Naive thymus-derived CD8-positive, alpha-beta T cell (primary cell): ENCODE data around the gene SYNE2. TPM values are rescaled to one million over a fixed set of nuclear protein-coding genes. Genes with fewer than 3 reads are reported as not detected.
A peak's percentile ranks its signal among the peaks of the same experiment; 100 is the strongest.

Experiments
- ATAC-seq, 2 donors: fragments of 150-1000 bp; cut with Tn5 transposase in 1 of 2; sonication (Bioruptor Pico), chemical (Tn5 transposase) in 1 of 2; 1 replicate in 1 of 2; 2 replicates in 1 of 2; pipeline ENCODE4 v1.10.0; 2021; ENCODE audit warnings: mild to moderate bottlenecking in 2 of 2, moderate library complexity in 2 of 2
- POLR2A ChIA-PET: fragments of 350-600 bp; sonication (Branson Sonifier 250); formaldehyde crosslinking; loops from one replicate; lab custom pipeline; 2021; ENCODE audit warnings: antibody characterized with exemption; lab: Charles Lee
- DNase-seq, 10 donors: peaks; one replicate each; pipeline versions ENCODE4 v3.0.0 to v3.0.0-alpha.2; 2020 to 2022
- H3K27ac Mint-ChIP-seq, 10 donors: one replicate each; pipeline ENCODE4 v1.8.0; 2020 to 2022; ENCODE audit warnings: mild to moderate bottlenecking in 10 of 10, mixed read lengths in 10 of 10, moderate library complexity in 4 of 10, inconsistent platforms in 1 of 10
- H3K27me3 Mint-ChIP-seq, 5 donors: one replicate each; pipeline ENCODE4 v1.8.0; 2021 to 2022; ENCODE audit warnings: mixed read lengths in 5 of 5
- H3K36me3 Mint-ChIP-seq, 3 donors: one replicate each; pipeline ENCODE4 v1.8.0; 2020 to 2022; ENCODE audit warnings: mixed read lengths in 3 of 3, mild to moderate bottlenecking in 2 of 3, inconsistent platforms in 1 of 3
- H3K4me1 Mint-ChIP-seq, 4 donors: one replicate each; pipeline ENCODE4 v1.8.0; 2021 to 2022; ENCODE audit warnings: mixed read lengths in 4 of 4
- H3K4me3 Mint-ChIP-seq, 10 donors: one replicate each; pipeline ENCODE4 v1.8.0; 2020 to 2022; ENCODE audit warnings: mild to moderate bottlenecking in 10 of 10, mixed read lengths in 10 of 10, moderate library complexity in 6 of 10, inconsistent platforms in 1 of 10
- H3K9me3 Mint-ChIP-seq, 9 donors: one replicate each; pipeline ENCODE4 v1.8.0; 2020 to 2022; ENCODE audit warnings: mixed read lengths in 9 of 9, mild to moderate bottlenecking in 3 of 9, inconsistent platforms in 1 of 9, moderate library complexity in 1 of 9
- polyA plus RNA-seq, 3 donors: library from polyadenylated mRNA; unstranded; fragments of 300-500 nt; fragmentation: Illumina TruSeq; gene quantifications; one replicate each; pipeline ENCODE4 v1.2.3, GENCODE V29; 2021
- total RNA-seq, 8 experiments: library from RNA in 2 of 8; stranded (reverse) in 2 of 8; gene quantifications; one replicate each; pipeline ENCODE4 v1.2.3 and lab custom pipeline; 2021 to 2026

SYNE2 gene
- total and polyA plus RNA-seq, 5 experiments from 2014 or later: 15.7 to 116 (median 25.9) TPM

DNA sequence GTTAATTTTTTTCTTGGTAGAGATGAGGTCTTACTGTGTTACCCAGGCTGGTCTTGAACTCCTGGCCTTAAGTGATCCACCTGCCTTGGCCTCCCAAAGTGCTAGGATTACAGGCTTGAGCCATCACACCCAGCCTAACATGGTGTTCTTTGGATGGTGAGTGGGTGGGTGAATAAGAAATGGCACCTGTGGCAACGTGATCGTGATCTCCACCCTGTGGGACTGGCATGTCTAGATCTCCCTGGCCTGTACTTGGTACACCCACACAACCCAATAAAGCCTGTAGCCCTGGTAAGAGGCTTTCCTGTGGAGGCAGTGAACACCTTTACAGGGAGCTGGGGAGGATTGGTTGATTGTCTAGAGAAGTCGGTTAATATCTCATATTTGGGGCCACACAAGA lies 25.2 kb downstream of the SYNE2 start:
- H3K27me3 Mint-ChIP-seq: no peaks in the 10 kb centered on the region
- no peak overlapping the region for H3K4me3 Mint-ChIP-seq
- no peak for ATAC-seq
- H3K4me1 Mint-ChIP-seq: peaks cover 18 to 63% (median 31%) of the 10 kb centered on the region in 4 donors
- peak overlapping the region in 1 of 10 donors; percentile 37 for H3K27ac Mint-ChIP-seq
- H3K9me3 Mint-ChIP-seq: no peaks in the 10 kb centered on the region
- H3K36me3 Mint-ChIP-seq: peaks cover 0 to 12% (median 5%) of the 10 kb centered on the region in 3 donors
- POLR2A ChIA-PET: no interaction called here
- DNase-seq: no peak

DNA sequence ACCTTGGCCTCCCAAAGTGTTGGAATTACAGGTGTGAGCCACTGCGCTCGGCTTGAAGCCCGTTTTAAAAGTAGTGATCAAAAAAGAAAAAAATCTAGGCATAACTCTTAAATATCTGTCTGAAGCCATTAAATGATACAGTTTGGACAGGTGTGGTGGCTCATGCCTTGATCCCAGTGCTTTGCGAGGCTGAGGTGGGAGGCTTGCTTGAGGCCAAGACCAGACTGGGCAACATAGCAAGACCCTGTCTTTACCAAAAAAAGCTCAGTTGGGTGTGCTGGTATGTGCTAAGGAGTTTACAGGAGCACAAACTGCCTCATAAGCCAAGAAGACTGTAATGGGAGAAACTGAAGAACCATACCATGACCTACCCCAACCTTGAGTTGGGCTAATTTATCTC lies 26.0 kb downstream of the SYNE2 start:
- ATAC-seq: no peak

DNA sequence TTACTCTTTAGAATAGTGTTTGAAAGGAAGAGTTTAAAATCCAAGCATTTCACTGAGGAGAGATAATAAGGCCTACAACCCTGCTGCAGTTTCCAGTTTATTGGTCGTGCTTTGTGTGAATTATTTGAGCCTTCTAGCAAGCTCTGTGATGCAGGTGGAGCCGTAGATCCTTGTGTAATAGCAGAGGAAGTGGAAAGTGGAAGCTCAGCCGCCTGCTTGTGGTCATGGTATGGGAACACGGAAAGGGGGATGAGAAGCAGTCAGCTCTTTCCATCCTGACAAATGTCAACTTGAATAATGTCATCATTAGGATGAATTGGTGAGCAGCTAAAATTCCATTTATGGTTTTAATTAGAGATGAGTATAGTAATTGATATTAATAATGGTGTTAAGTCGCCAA lies 29.1 kb downstream of the SYNE2 start:
- peak overlapping the region in 1 of 10 donors; percentile 48 for H3K4me3 Mint-ChIP-seq
- ATAC-seq (no peak), DNase-seq (no peak)
- H3K27ac Mint-ChIP-seq: no peak overlapping the region
- peaks cover 14 to 46% (median 36%) of the 10 kb centered on the region in 4 donors for H3K4me1 Mint-ChIP-seq
- H3K27me3 Mint-ChIP-seq: no peaks in the 10 kb centered on the region
- H3K36me3 Mint-ChIP-seq: peaks cover 0 to 9% (median 4%) of the 10 kb centered on the region in 3 donors
- POLR2A ChIA-PET: no interaction called here
- no peaks in the 10 kb centered on the region for H3K9me3 Mint-ChIP-seq

More for the DNA sequence above, 26.0 kb downstream of the SYNE2 start:
- H3K9me3 Mint-ChIP-seq: no peaks in the 10 kb centered on the region
- H3K4me3 Mint-ChIP-seq: peak overlapping the region in 1 of 10 donors; percentile 32
- H3K27me3 Mint-ChIP-seq: no peaks in the 10 kb centered on the region
- no peak for DNase-seq
- peaks cover 18 to 56% (median 32%) of the 10 kb centered on the region in 4 donors for H3K4me1 Mint-ChIP-seq
- H3K36me3 Mint-ChIP-seq: peaks cover 0 to 12% (median 5%) of the 10 kb centered on the region in 3 donors
- POLR2A ChIA-PET: no interaction called here
- peak overlapping the region in 5 of 10 donors; percentile 15 to 74 (median 46) for H3K27ac Mint-ChIP-seq

DNA sequence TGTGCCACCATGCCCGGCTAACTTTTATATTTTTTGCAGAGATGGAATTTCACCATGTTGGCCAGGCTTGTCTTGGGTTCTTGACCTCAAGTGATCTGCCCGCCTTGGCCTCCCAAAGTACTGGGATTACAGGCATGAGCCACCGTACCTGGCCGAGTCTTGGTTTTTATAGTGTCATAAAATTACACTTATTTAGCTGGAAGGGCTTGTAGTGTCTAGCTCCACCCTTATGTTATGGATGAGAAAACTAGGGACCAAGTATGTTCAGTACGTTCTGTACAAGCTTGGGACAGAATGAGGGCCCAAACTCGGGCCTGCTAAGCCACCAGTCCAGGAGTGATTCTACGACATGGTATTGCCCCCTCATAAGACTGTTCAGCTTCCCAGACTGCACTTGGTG lies 35.1 kb downstream of the SYNE2 start:
- Mint-ChIP-seq H3K9me3 (no peaks in the 10 kb centered on the region), H3K4me3 (no peak overlapping the region), H3K27me3 (no peaks in the 10 kb centered on the region), H3K36me3 (peaks cover 0 to 5% (median 0%) of the 10 kb centered on the region in 3 donors), H3K27ac (no peak overlapping the region), H3K4me1 (peaks cover 10 to 37% (median 34%) of the 10 kb centered on the region in 4 donors)
- no peak for DNase-seq
- no peak for ATAC-seq
- POLR2A ChIA-PET: no interaction called here

- Mint-ChIP-seq H3K27ac (peak overlapping the region in 2 of 10 donors; percentile 23 to 62), H3K4me3 (no peak overlapping the region), H3K4me1 (peaks cover 7 to 32% (median 21%) of the 10 kb centered on the region in 4 donors), H3K9me3 (no peaks in the 10 kb centered on the region), H3K36me3 (peaks cover 0 to 5% (median 0%) of the 10 kb centered on the region in 3 donors), H3K27me3 (no peaks in the 10 kb centered on the region)
- ATAC-seq (no peak), DNase-seq (no peak)
- POLR2A ChIA-PET: no interaction called here
Measured at GRCh38 chr14:63890553-63890952, 37.7 kb downstream of the SYNE2 start.

DNA sequence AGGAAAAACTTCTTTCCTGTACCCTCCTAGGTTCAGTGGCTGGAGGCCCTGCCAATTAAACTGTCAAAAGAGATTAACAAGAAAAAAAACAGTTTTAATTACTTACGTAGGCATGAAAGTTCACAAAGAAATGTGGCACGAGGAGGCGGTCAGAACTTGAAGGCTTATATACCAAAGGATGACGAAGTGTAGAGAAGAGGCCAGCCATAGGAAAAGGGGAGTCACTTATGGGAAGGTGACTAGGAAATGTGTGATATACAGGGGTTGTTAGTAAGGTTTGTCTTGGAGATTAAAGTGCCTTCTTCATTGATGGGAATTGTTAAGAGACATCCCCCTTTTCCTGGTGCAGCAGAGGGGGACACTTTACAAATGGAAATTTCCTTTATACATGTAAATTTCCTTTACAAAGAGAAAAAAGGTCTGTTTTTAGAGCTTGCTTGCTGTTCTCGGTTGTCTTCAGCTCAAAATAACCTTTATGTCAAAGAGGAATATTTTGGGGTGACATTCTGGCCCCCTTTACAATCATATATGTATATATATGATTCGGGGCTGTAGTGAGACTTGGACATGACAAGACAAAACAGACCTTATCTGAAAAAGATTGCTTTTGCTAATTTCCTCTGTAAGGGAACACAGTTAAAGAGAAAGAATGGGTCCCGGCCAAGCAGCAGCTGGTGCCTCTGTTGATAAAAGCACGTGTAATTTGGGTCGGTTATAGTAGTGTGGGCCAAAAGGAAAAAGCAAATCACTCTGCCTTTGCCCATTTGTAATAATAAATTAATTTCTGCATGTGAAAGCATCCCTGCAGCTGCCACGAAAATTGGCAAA lies 38.6 kb downstream of the SYNE2 start:
- Mint-ChIP-seq H3K36me3 (peaks cover 0 to 5% (median 0%) of the 10 kb centered on the region in 3 donors), H3K4me1 (peaks cover 7 to 35% (median 16%) of the 10 kb centered on the region in 4 donors), H3K27ac (peak overlapping the region in 1 of 10 donors; percentile 23), H3K27me3 (no peaks in the 10 kb centered on the region), H3K4me3 (no peak overlapping the region), H3K9me3 (no peaks in the 10 kb centered on the region)
- ATAC-seq: no peak
- no peak for DNase-seq
- POLR2A ChIA-PET: no interaction called here

DNA sequence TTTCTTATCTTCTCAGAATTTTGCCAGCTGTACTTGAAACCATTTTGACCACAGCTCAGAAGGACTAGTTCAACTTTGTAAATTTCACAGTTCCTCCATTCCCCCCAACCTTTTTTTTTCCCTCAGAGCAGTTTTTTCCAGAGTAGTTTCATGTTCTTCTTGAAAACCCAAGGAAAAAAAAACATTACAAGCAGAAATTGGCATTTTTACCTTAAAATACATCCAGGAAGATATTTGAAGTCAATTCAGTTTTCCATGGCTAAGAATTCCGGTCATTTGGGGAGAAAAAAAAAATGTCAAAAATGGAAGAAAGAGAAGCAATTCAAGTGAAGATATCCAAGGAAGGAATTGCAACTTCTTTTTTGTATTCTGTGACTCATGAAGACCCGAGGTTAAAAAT lies 39.5 kb downstream of the SYNE2 start:
- Mint-ChIP-seq H3K27ac (peak overlapping the region in 2 of 10 donors; percentile 12 to 31), H3K27me3 (no peaks in the 10 kb centered on the region), H3K4me1 (peaks cover 8 to 37% (median 17%) of the 10 kb centered on the region in 4 donors), H3K9me3 (no peaks in the 10 kb centered on the region), H3K4me3 (no peak overlapping the region), H3K36me3 (peaks cover 0 to 4% (median 0%) of the 10 kb centered on the region in 3 donors)
- ATAC-seq (no peak), DNase-seq (no peak)
- POLR2A ChIA-PET: no interaction called here

DNA sequence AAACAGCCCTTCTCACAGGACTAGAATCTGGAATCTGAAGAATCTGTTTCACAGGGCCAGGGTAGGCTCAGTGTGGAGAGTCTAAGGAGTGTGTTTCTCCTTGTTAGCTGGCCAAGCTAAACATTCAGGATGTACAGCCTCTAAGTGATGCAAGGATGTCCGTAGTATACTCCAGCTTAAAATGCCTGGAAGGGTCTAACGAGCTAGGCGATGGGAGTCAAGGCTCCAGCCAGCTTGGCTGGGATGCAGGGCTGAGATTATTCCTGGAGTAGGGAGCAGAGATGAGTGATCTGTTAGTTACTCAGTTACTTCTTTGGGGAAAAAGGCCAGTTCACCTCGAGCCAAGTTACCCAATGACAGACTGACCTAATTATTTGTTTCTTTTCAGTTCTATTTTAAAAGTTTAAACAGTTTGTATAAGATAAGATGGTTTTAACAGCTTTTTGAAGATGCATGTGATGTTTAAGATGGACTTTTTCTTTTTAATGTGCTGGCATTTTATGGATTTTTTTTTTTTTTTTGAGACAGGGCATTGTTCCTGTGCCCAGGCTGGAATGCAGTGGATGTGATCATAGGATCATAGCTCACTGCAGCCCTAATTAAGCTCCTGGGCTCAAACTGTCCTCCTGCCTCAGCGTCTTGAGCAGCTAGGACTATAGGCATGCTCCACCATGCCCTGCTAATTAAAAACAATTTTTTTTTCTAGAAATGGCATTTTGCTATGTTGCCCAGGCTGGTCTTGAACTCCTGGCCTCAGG lies 41.1 kb downstream of the SYNE2 start:
- Mint-ChIP-seq H3K4me1 (peaks cover 14 to 39% (median 21%) of the 10 kb centered on the region in 4 donors), H3K4me3 (no peak overlapping the region), H3K27me3 (no peaks in the 10 kb centered on the region), H3K36me3 (peaks cover 0 to 6% (median 0%) of the 10 kb centered on the region in 3 donors), H3K9me3 (peaks cover 0 to 2% (median 0%) of the 10 kb centered on the region in 9 donors), H3K27ac (peak overlapping the region in 2 of 10 donors; percentile 37 to 40)
- ATAC-seq (no peak), DNase-seq (no peak)
- POLR2A ChIA-PET: interaction anchor here (0.6 to 1.6 kb wide), 2 partner anchors 10 to 231 kb away, joined by 3 to 4 read pairs; no protein-coding TSS in a partner anchor

DNA sequence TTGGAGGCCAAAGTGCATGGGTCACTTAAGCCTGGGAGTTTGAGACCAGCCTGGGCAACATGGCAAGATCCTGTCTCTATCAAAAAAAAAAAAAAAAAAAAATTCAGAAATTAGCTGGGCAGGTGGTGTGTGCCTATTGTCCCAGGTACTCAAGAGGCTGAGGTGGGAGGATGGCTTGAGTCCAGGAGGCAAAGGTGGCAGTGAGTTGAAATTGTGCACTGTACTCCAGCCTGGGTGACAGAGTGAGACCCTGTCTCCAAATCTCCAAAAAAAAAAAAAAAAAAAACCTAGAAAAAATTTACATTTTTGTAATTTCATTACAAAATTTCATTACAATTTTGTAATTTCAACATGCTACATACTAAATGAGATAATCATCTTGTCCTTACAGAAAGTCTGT lies 42.7 kb downstream of the SYNE2 start:
- peaks cover 0 to 2% (median 0%) of the 10 kb centered on the region in 9 donors for H3K9me3 Mint-ChIP-seq
- DNase-seq: no peak
- peaks cover 21 to 45% (median 25%) of the 10 kb centered on the region in 4 donors for H3K4me1 Mint-ChIP-seq
- peak overlapping the region in 2 of 10 donors; percentile 6 to 44 for H3K27ac Mint-ChIP-seq
- POLR2A ChIA-PET: interaction anchor here (1.6 kb wide), 1 partner anchor 12 kb away, joined by 4 read pairs; no protein-coding TSS in a partner anchor
- H3K27me3 Mint-ChIP-seq: no peaks in the 10 kb centered on the region
- no peak for ATAC-seq
- H3K4me3 Mint-ChIP-seq: no peak overlapping the region
- H3K36me3 Mint-ChIP-seq: peaks cover 0 to 6% (median 3%) of the 10 kb centered on the region in 3 donors

DNA sequence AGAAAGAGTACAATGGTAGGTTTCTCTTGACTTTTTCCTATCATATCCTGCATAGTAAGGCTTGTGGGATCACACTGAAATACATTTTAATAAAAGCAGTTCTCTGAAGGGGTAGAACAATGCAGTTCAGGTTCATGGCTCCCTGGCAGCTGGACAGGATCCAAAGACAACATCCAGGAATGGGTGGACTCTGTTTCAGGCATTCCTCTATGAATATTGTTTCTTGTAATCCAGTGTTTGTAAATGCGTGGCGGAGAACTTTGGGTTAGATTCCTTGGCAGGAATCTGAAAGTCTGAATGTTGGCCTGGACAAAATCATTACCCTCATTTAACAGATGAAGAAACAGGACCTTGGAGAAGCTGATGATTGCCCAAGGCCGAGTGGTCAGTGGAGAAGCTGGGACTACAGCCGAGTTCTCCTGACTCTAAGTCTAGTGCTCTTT lies 43.5 kb downstream of the SYNE2 start:
- Mint-ChIP-seq H3K36me3 (peaks cover 0 to 6% (median 3%) of the 10 kb centered on the region in 3 donors), H3K27me3 (no peaks in the 10 kb centered on the region), H3K27ac (peak overlapping the region in 3 of 10 donors; percentile 25 to 44 (median 30)), H3K4me3 (no peak overlapping the region), H3K9me3 (peaks cover 0 to 5% (median 0%) of the 10 kb centered on the region in 9 donors), H3K4me1 (peaks cover 20 to 47% (median 26%) of the 10 kb centered on the region in 4 donors)
- POLR2A ChIA-PET: no interaction called here
- DNase-seq (no peak), ATAC-seq (no peak)

DNA sequence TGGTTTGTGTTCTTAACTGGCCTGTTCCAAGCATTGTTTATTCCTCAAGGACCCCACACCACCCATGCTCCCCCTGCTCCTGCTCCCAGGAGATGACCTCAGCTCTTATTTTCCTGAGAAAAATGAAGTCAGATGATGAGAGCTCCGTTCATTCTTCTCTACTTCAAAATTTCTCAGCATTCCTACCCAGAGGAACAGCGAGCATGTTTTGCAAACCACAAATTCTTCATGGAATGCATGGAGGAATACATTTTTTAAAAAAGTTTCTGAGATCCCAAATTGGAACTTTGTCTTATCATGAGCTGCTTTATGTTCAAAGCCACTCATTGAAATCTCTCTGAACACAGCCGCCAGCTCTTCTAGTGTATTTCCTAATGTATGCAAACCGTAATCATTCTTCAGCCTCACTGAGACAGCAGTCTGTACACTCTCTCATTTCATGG lies 44.9 kb downstream of the SYNE2 start:
- peaks cover 0 to 6% (median 3%) of the 10 kb centered on the region in 3 donors for H3K36me3 Mint-ChIP-seq
- ATAC-seq: no peak
- H3K27ac Mint-ChIP-seq: peak overlapping the region; percentile 26 to 81 (median 52)
- POLR2A ChIA-PET: no interaction called here
- H3K4me1 Mint-ChIP-seq: peaks cover 19 to 52% (median 28%) of the 10 kb centered on the region in 4 donors
- no peak for DNase-seq
- H3K4me3 Mint-ChIP-seq: peak overlapping the region in 1 of 10 donors; percentile 31
- H3K27me3 Mint-ChIP-seq: no peaks in the 10 kb centered on the region
- H3K9me3 Mint-ChIP-seq: peaks cover 0 to 5% (median 0%) of the 10 kb centered on the region in 9 donors

DNA sequence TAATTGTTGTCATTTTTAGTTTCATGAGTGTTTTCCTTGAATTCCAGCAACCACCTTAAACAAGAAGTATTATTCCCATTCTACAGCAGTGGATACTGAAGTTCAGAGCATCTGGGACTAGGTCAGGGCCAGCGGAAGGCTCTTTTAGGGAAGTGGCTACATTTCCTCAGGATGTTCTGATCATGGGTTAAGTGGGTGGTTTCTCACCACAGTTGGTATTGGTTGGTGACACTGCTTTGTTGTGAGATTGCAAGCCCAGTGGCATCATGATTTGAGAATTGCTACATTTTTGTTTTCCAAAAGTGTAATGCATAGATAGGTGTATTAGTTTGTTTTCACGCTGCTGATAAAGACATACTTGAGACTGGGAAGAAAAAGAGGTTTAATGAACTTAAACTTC lies 47.1 kb downstream of the SYNE2 start:
- Mint-ChIP-seq H3K27me3 (no peaks in the 10 kb centered on the region), H3K27ac (peak overlapping the region in 6 of 10 donors; percentile 21 to 78 (median 56)), H3K9me3 (peaks cover 0 to 5% (median 0%) of the 10 kb centered on the region in 9 donors), H3K4me3 (peak overlapping the region in 6 of 10 donors; percentile 2 to 50 (median 17)), H3K4me1 (peaks cover 30 to 62% (median 41%) of the 10 kb centered on the region in 4 donors), H3K36me3 (peaks cover 0 to 8% (median 3%) of the 10 kb centered on the region in 3 donors)
- POLR2A ChIA-PET: interaction anchor here (1.0 kb wide), 1 partner anchor 29 kb away, joined by 3 read pairs; no protein-coding TSS in a partner anchor
- ATAC-seq: peak in 1 of 2 donors; percentile 40
- no peak for DNase-seq
